ENCODE results near the gene BTG3.

- TF ChIP-seq RAD21 (CRISPR knock-in tag; conservative IDR thresholded peaks at IDR 0.05 in 1 of 2, IDR thresholded peaks at IDR 0.05 in 1 of 2) (no peak), HMGXB4 (CRISPR knock-in tag; IDR thresholded peaks at IDR 0.05) (no peak), ZC3H11A (IDR thresholded peaks at IDR 0.05; ENCODE audit: low read depth, low read length) (no peak)
Measured at GRCh38 chr21:17651526-17651925, 38.8 kb upstream of the BTG3 start.

All from K562 (cell line).